Aorta (tissue), 5 donors: ENCODE measurements around the gene TMPRSS6. TPM values are rescaled to one million over a fixed set of nuclear protein-coding genes. Genes with fewer than 3 reads are reported as not detected.

Source experiments
- ATAC-seq: fragments of 200-7000 bp; cut with Tn5 transposase; one replicate; pipeline ENCODE4 v1.9.1; 2022; ENCODE audit warnings: moderate library complexity; ENCODE audit not compliant: low FRiP score
- DNase-seq, 2 donors: peaks; one replicate each; pipeline ENCODE4 v3.0.0-alpha.2; 2020
- H3K27ac ChIP-seq, 2 donors: one replicate each; pipeline ENCODE4 v1.5.1; 2013; ENCODE audit warnings: low read length in 2 of 2, mild to moderate bottlenecking in 2 of 2, moderate library complexity in 2 of 2, control low read depth in 1 of 2, inconsistent platforms in 1 of 2, low read depth in 1 of 2
- H3K27me3 ChIP-seq, 2 donors: one replicate each; pipeline ENCODE4 v1.6.1; 2013; ENCODE audit warnings: control low read depth in 1 of 2, low read length in 1 of 2, mild to moderate bottlenecking in 1 of 2, moderate library complexity in 1 of 2; ENCODE audit not compliant: insufficient read depth in 2 of 2, control insufficient read depth in 1 of 2
- H3K36me3 ChIP-seq, 2 donors: one replicate each; pipeline ENCODE4 v1.6.1; 2013; ENCODE audit warnings: control low read depth in 1 of 2, low read length in 1 of 2, mild to moderate bottlenecking in 1 of 2; ENCODE audit not compliant: insufficient read depth in 2 of 2, control insufficient read depth in 1 of 2
- H3K4me1 ChIP-seq, 2 donors: one replicate each; pipeline ENCODE4 v1.6.1; 2013; ENCODE audit warnings: low read length in 2 of 2, control low read depth in 1 of 2, mild to moderate bottlenecking in 1 of 2, moderate library complexity in 1 of 2; ENCODE audit not compliant: insufficient read depth in 2 of 2, control insufficient read depth in 1 of 2
- H3K4me3 ChIP-seq, 2 donors: one replicate each; pipeline ENCODE4 v1.5.1; 2013; ENCODE audit warnings: low read length in 2 of 2, control low read depth in 1 of 2, mild to moderate bottlenecking in 1 of 2
- H3K9me3 ChIP-seq: one replicate; pipeline ENCODE4 v1.6.1; 2013; ENCODE audit warnings: mild to moderate bottlenecking, low read length; ENCODE audit not compliant: control insufficient read depth
- WGBS, 2 donors: extraction: QIAGEN DNeasy Blood & Tissue Kit; methylation state at CpG; one replicate each; pipeline ENCODE4 v1.1.7; 2013; 5-methylcytosine and 5-hydroxymethylcytosine counted together
- intact Hi-C, 2 donors: fragments of 100-400 bp; cut with DNase I; formaldehyde crosslinking; loops; one replicate each; pipeline versions ENCODE4 v1.14.2 to v1.15.0; 2022
- polyA plus RNA-seq, 2 donors: library from polyadenylated mRNA; stranded (reverse); fragments of 200-250 nt; gene quantifications; one replicate each; pipeline ENCODE4 v1.2.3, GENCODE V29; 2013
- total RNA-seq, 2 donors: library from RNA; stranded (reverse); fragmentation: NEBNext Ultra II Directional; extraction: Animal tissue kit (Norgen Biotek cat#: 25700); gene quantifications; one replicate each; pipeline ENCODE4 v1.2.1, GENCODE V29; 2021
- donor health status: healthy with polysubstance abuse.
- donor health status: Bipolar disorder and iron deficiency.
- donor health status: DM: no; HTN: no; CAD: no.
- donor health status: DM: no; HTN: no; CAD: no.
- donor health status: DM: yes; HTN: yes; CAD: no.

Gene TMPRSS6
- total and polyA plus RNA-seq, 4 donors: not detected

DNA sequence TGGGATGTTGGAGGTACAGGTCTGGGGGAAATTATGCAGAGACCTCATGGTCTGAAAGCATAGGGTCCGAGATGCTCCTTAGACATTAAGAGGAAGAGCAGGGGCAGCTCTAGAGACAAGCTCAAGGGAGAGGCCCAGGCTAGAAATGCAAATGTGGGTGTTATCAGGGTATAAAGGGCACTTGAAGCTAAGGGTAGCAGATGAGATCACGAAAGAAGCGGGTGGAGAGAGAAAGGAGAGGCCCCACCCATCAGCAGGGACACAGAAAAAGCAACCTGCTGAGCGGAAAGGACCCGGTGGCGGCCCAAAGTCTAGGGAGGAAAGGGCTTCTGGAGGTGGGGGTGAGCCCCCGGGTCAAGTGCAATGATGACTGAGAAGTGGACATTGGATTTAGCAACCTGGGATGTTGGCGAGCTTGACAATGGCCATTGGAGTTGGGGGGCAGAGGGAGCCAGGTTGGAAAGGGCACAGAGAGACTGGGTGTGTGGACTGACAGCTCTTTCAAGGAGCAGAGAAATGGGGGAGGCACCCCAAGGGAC, 8.9 kb downstream of the TMPRSS6 start:
- 71 to 76% methylated on average over 8 of the region's 8 CpGs for WGBS, 2 donors
- H3K27ac ChIP-seq: no peak overlapping the region
- H3K9me3 ChIP-seq: no peaks in the 10 kb centered on the region
- H3K36me3 ChIP-seq: no peaks in the 10 kb centered on the region
- intact Hi-C loops: no loop called here
- H3K4me3 ChIP-seq: no peak overlapping the region
- ATAC-seq: no peak
- no peaks in the 10 kb centered on the region for H3K27me3 ChIP-seq
- no peaks in the 10 kb centered on the region for H3K4me1 ChIP-seq
- DNase-seq: no peak

DNA sequence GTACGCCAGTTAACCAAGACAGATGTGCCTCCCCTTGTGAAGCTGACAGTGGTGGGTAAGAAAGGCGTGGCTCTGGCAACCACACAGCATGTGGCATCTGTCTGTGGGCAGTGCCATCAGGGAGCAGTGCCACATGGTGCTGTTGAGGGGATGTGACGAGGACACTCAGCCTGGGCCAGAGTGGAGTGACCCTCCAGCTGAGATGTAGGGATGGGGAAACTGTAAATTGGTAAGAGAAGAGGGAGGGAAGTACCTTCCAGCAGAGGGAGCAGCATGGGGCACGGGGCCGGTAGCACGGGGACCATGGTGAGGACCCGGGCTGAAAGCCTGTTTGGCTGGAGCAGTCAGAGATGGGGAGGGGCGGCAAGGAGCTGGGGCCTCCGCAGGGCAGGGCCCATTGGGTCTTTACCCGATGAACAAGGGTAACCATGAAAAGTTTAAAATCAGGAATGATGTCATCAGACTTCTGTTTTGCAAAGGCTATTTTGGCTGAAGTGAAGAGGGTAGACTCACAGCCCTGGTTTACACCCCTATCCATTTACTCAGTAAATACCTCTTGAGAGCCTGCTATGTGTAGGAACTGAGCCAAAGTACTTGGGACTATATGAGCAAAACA, 10.4 kb downstream of the TMPRSS6 start:
- Histone ChIP-seq H3K9me3 (no peaks in the 10 kb centered on the region), H3K27ac (no peak overlapping the region), H3K4me1 (no peaks in the 10 kb centered on the region), H3K27me3 (no peaks in the 10 kb centered on the region), H3K4me3 (no peak overlapping the region), H3K36me3 (no peaks in the 10 kb centered on the region)
- 48 to 54% methylated on average over 10 of the region's 10 CpGs for WGBS, 2 donors
- ATAC-seq (no peak), DNase-seq (no peak)
- intact Hi-C loops: no loop called here

DNA sequence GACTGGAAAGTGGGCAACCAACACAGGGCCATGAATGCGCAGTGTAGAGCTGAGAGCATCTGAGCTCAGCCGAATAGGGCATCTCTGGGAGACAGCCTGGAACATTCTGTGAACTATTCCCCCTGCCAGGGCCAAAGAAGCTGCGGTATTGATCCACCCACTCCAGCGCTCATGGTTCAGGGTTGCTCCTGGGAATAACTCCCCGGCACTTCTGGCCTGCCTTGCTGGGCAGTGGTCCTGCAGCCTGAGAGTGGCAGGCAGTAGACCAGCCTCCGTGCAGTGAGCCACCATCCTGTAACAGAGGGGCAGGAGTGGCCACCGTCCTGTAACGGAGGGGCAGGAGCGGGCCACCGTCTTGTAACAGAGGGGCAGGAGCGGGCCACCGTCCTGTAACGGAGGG, 12.2 kb downstream of the TMPRSS6 start:
- Histone ChIP-seq H3K27me3 (no peaks in the 10 kb centered on the region), H3K9me3 (no peaks in the 10 kb centered on the region), H3K4me3 (no peak overlapping the region), H3K4me1 (no peaks in the 10 kb centered on the region), H3K27ac (no peak overlapping the region), H3K36me3 (no peaks in the 10 kb centered on the region)
- intact Hi-C loops: no loop called here
- 62 to 79% methylated on average over 8 to 13 of the region's 13 CpGs for WGBS, 2 donors
- ATAC-seq: no peak
- DNase-seq: no peak

DNA sequence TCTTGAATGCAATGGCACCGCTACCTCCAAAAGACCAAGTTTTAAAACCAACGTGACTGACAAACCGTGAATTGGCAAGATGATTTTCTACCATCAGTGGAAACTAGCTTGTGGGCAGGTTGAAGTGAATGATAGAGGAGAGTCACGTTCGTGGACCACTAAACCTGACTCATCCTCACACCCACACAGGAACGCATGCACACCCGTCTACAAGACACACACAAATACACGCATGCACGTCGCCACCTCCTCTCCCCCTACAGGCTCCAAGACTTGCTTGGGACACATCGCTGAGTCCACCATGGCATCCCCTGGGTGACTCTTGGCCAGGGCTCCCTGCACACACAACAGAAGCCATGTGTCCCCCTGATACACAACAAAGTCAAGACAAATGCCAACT, 14.4 kb downstream of the TMPRSS6 start:
- ATAC-seq (no peak), DNase-seq (no peak)
- no peaks in the 10 kb centered on the region for H3K4me1 ChIP-seq
- H3K9me3 ChIP-seq: no peaks in the 10 kb centered on the region
- H3K36me3 ChIP-seq: no peaks in the 10 kb centered on the region
- WGBS, 2 donors: 81% methylated on average over 11 of the region's 11 CpGs
- H3K4me3 ChIP-seq: no peak overlapping the region
- no peak overlapping the region for H3K27ac ChIP-seq
- no peaks in the 10 kb centered on the region for H3K27me3 ChIP-seq
- intact Hi-C loops: no loop called here

DNA sequence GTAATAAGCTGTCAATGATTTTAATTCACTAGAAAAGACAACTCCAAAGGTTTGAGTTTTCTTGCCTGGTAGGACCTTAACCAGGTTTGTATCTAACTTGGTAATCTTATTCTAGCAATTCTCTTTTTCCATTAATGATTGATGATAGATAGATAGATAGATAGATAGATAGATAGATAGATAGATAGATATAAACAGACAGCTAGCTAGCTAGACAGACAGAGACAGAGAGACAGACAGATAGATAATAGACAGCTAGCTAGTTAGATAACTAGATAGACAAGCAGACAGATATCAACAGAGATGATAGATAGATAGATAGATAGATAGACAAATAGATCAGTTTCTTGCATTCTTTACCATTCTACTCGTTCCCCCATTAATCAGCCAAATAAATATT, 15.3 kb downstream of the TMPRSS6 start:
- Histone ChIP-seq H3K27me3 (no peaks in the 10 kb centered on the region), H3K4me3 (no peak overlapping the region), H3K27ac (no peak overlapping the region), H3K36me3 (no peaks in the 10 kb centered on the region), H3K4me1 (no peaks in the 10 kb centered on the region), H3K9me3 (no peaks in the 10 kb centered on the region)
- 37 to 47% methylated on average over 1 of the region's 1 CpG for WGBS, 2 donors
- ATAC-seq (no peak), DNase-seq (no peak)
- intact Hi-C loops: no loop called here

DNA sequence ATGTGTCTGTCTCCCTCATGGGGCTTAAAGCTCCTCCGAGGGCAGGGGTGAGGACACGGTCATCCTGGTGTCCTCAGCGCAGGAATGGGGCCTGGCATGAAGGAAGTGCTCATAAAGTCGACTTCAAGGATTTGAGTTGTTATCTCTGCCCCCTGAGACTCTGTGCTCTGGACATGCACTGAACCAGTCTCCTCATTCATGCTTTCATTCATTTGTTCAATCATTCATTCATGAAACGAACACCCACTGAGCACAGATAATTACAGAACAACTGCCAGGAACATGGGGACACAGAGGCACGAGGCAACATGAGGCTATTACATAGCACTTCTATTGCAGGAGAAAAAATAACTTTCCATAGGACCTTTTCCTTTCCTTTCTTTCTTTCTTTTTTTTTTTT, 16.5 kb downstream of the TMPRSS6 start:
- 55 to 56% methylated on average over 6 of the region's 6 CpGs for WGBS, 2 donors
- intact Hi-C loops: no loop called here
- H3K4me1 ChIP-seq: no peaks in the 10 kb centered on the region
- DNase-seq: no peak
- H3K36me3 ChIP-seq: no peaks in the 10 kb centered on the region
- no peaks in the 10 kb centered on the region for H3K9me3 ChIP-seq
- ATAC-seq: no peak
- no peaks in the 10 kb centered on the region for H3K27me3 ChIP-seq
- H3K4me3 ChIP-seq: no peak overlapping the region
- no peak overlapping the region for H3K27ac ChIP-seq

DNA sequence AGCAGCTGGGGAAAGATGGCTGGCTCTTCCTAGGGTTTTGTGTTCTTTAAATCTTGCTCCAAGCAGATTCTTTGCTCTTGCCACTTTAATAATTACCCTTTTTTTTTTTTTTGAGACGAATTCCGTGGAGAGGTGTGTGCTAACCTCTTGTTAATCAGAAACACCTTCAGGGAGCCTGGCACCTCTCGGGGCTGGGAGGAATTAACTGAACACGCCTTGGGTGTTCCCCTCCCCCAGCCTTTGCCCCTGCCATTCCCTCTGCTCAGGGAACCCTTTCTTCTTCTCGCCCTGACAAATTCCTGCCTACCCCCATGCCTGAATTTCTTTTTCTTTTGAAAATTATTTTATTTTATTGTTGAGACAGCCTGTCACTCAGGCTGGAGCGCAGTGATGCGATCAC, 17.5 kb downstream of the TMPRSS6 start:
- Histone ChIP-seq H3K4me1 (no peaks in the 10 kb centered on the region), H3K4me3 (no peak overlapping the region), H3K27ac (no peak overlapping the region), H3K36me3 (no peaks in the 10 kb centered on the region), H3K27me3 (no peaks in the 10 kb centered on the region), H3K9me3 (no peaks in the 10 kb centered on the region)
- intact Hi-C loops: no loop called here
- DNase-seq (no peak), ATAC-seq (no peak)
- 66 to 69% methylated on average over 7 of the region's 7 CpGs for WGBS, 2 donors

DNA sequence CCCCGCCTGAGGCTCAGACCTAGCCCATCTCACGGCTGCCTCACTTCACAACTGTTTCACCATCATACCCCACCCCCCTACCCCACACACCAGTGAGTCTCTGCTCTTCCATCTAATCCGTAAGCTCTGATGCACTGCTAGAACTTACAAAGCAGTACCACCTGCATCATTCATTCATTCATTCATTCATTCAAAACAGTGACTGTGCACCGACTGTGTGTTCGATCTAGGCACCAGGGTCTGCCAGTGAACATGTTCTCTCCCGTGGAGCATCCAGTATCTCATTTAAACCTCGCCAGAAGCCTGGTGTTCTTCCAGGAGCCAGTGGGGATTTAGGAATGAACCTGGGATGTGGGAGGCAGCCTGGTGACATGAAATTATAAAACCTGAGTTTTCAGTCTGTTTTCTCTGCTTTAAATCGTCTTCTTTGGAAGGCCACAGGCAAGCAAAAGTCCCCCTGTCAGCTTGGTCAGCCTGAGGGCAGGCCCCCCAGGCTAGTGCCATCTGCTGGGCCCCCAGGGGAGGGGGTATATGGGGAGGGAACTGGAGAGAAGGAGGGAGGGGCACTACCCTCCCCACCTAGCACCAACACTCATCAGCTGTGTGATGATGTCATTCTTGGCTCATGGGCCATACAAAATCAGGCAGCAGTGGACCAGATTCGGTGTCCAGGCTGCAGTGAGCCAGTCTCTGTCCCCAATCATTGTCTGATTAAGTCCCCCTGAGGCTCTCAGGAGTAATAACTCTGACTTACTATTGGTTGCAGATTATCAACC, 18.4 kb downstream of the TMPRSS6 start:
- Histone ChIP-seq H3K27me3 (no peaks in the 10 kb centered on the region), H3K9me3 (no peaks in the 10 kb centered on the region), H3K36me3 (no peaks in the 10 kb centered on the region), H3K4me3 (no peak overlapping the region), H3K4me1 (no peaks in the 10 kb centered on the region), H3K27ac (no peak overlapping the region)
- DNase-seq: no peak
- ATAC-seq: no peak
- WGBS, 2 donors: 69 to 71% methylated on average over 9 of the region's 9 CpGs
- intact Hi-C loops: no loop called here

DNA sequence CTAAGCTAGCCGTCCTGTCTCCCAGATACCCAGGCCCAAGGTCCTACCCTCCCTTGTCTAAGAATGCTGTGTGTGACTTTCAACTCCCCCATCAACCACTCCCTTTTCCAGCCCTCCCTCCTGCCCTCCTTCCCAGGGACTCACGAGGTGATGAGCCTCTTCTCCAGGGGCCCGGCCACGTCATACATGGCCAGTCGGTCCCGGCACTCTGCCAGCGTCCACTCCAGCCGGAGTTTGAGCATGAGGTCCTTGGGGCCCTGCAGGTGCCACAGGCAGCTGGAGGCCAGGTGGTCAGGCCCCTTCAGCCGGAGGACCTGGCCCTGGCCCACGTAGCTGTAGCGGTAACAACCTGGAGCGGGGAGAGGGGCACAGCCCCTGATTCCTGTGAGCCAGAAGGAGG, 20.1 kb downstream of the TMPRSS6 start:
- intact Hi-C loops: no loop called here
- Histone ChIP-seq H3K27me3 (no peaks in the 10 kb centered on the region), H3K4me3 (no peak overlapping the region), H3K27ac (no peak overlapping the region), H3K9me3 (peaks cover 2% of the 10 kb centered on the region), H3K4me1 (no peaks in the 10 kb centered on the region), H3K36me3 (no peaks in the 10 kb centered on the region)
- ATAC-seq: no peak
- DNase-seq: no peak
- 53 to 61% methylated on average over 12 of the region's 12 CpGs for WGBS, 2 donors
